NCI-H2029 treated with DMSO at 0.1 percent for 48 hours (cell line): ENCODE data around the gene IMPG1.

Experiments
- DNase-seq: peaks from one replicate; lab custom pipeline; 2025; lab: John Stamatoyannopoulos, UW

IMPG1 gene

GRCh38 chr6:76072562-76072961 is at the start of gene IMPG1:
IMPG1 (minus strand) TSS chr6:76072662; CDS start chr6:76072488, 174 bp downstream.
- DNase-seq: no peak

GRCh38 chr6:76120302-76120701 is 47.8 kb upstream of the IMPG1 start:
- no peak for DNase-seq

- DNase-seq: no peak
Observed at GRCh38 chr6:76073281-76073680, 819 bp upstream of the IMPG1 start.

- no peak for DNase-seq
Observed at GRCh38 chr6:76057469-76057868, 15.0 kb downstream of the IMPG1 start.

- no peak for DNase-seq
Observed at GRCh38 chr6:76052314-76052713, 20.1 kb downstream of the IMPG1 start.

GRCh38 chr6:76043690-76044089 is 28.8 kb downstream of the IMPG1 start:
- no peak for DNase-seq

- no peak for DNase-seq
Observed at GRCh38 chr6:76035713-76036112, 36.7 kb downstream of the IMPG1 start.

- no peak for DNase-seq
Observed at GRCh38 chr6:76026101-76026500, 46.4 kb downstream of the IMPG1 start.

- DNase-seq: no peak
Observed at GRCh38 chr6:76014626-76015530, 57.6 kb downstream of the IMPG1 start.

- no peak for DNase-seq
Observed at GRCh38 chr6:76004202-76004601, 68.3 kb downstream of the IMPG1 start.

- DNase-seq: no peak
Observed at GRCh38 chr6:76003686-76004085, 68.8 kb downstream of the IMPG1 start.

GRCh38 chr6:76003113-76003512 is 69.3 kb downstream of the IMPG1 start:
- no peak for DNase-seq

- DNase-seq: no peak
Observed at GRCh38 chr6:76000629-76001028, 71.8 kb downstream of the IMPG1 start.

GRCh38 chr6:75997696-75998095 is 74.8 kb downstream of the IMPG1 start:
- no peak for DNase-seq

- no peak for DNase-seq
Observed at GRCh38 chr6:75993236-75994162, 79.0 kb downstream of the IMPG1 start.

- DNase-seq: no peak
Observed at GRCh38 chr6:75991941-75992340, 80.5 kb downstream of the IMPG1 start.

- DNase-seq: no peak
Observed at GRCh38 chr6:75986935-75987334, 85.5 kb downstream of the IMPG1 start.

- DNase-seq: no peak
Observed at GRCh38 chr6:75975904-75976303, 96.6 kb downstream of the IMPG1 start.

GRCh38 chr6:75970093-75970492 is 102.4 kb downstream of the IMPG1 start:
- no peak for DNase-seq

- no peak for DNase-seq
Observed at GRCh38 chr6:75968143-75968542, 104.3 kb downstream of the IMPG1 start.

GRCh38 chr6:75963569-75963968 is 108.9 kb downstream of the IMPG1 start:
- DNase-seq: no peak

- no peak for DNase-seq
Observed at GRCh38 chr6:75952128-75952527, 120.3 kb downstream of the IMPG1 start.

GRCh38 chr6:75947935-75948334 is 124.5 kb downstream of the IMPG1 start:
- DNase-seq: no peak
